K562 (cell line): ENCODE results near the gene MARCHF7. TPM values are rescaled to one million over a fixed set of nuclear protein-coding genes. Genes with fewer than 3 reads are reported as not detected.

ENCODE experiments used
- ATAC-seq: fragments of 200-7000 bp; cut with Tn5 transposase; 3 replicates; pipeline ENCODE4 v1.9.1; 2020; ENCODE audit warnings: moderate library complexity
- BruUV-seq: library from RNA; stranded (reverse); fragments of 400-500 nt; replicated peaks from 2 replicates; lab custom pipeline; 2021; lab: Mats Ljungman, UMichigan
- CTCF ChIA-PET: fragments of 300-600 bp; formaldehyde crosslinking; extraction: SDS; loops from one replicate; lab custom pipeline; 2021; ENCODE audit warnings: low intra/inter-chr PET ratio; lab: Yijun Ruan, JAX
- POLR2A ChIA-PET: fragments of 300-600, 350-650 bp; sonication (Branson Sonifier 250); formaldehyde crosslinking; extraction: SDS; loops from one replicate; lab custom pipeline; 2021; ENCODE audit warnings: antibody characterized with exemption, inconsistent platforms; lab: Yijun Ruan, JAX
- DNase-seq, 4 experiments: peaks; one replicate each; pipeline versions ENCODE4 v3.0.0 to v3.0.0-alpha.2; 2011 to 2018; ENCODE audit warnings: low spot score in 3 of 4, mixed read lengths in 3 of 4; ENCODE audit errors: extremely low read depth in 1 of 4
- FAIRE-seq: peaks from 2 replicates; lab custom pipeline; 2011; peaks lifted over from hg19 to GRCh38; lab: Jason Lieb, UNC
- H2AFZ ChIP-seq: 2 replicates; pipeline ENCODE4 v1.6.0; 2011; ENCODE audit warnings: low read depth, low read length, control low read depth, inconsistent platforms
- H3K27ac ChIP-seq: fragments of 200-600 bp; 3 replicates; pipeline ENCODE4 v1.8.0; 2011; ENCODE audit warnings: low read depth, mild to moderate bottlenecking, control low read depth, inconsistent platforms, low read length, moderate library complexity, mixed read lengths; ENCODE audit errors: extremely low read depth
- H3K27me3 ChIP-seq, 2 experiments: fragments of 300-600 bp in 1 of 2; 2 replicates in 1 of 2; 3 replicates in 1 of 2; pipeline versions ENCODE4 v1.6.0 to v1.8.0; 2011; ENCODE audit warnings: inconsistent platforms in 2 of 2, low read length in 2 of 2, mild to moderate bottlenecking in 1 of 2, mixed read lengths in 1 of 2, moderate library complexity in 1 of 2; ENCODE audit not compliant: control insufficient read depth in 2 of 2, insufficient read depth in 2 of 2
- H3K36me3 ChIP-seq: fragments of 300-600 bp; 3 replicates; pipeline ENCODE4 v1.8.0; 2011; ENCODE audit warnings: mild to moderate bottlenecking, low read length, inconsistent platforms; ENCODE audit not compliant: control insufficient read depth, insufficient read depth
- H3K4me1 ChIP-seq, 2 experiments: fragments of 200-600 bp in 1 of 2; replicated peaks in 1 of 2; 2 replicates in 1 of 2; 3 replicates in 1 of 2; pipeline versions ENCODE4 v1.5.1 to v1.8.0; 2011; ENCODE audit warnings: inconsistent platforms in 2 of 2, low read length in 2 of 2, mild to moderate bottlenecking in 1 of 2, mixed read lengths in 1 of 2, moderate library complexity in 1 of 2; ENCODE audit not compliant: control insufficient read depth in 2 of 2, insufficient read depth in 2 of 2
- H3K4me2 ChIP-seq: 2 replicates; pipeline ENCODE4 v1.6.1; 2011; ENCODE audit warnings: low read length, control low read depth, inconsistent platforms, mixed read lengths; ENCODE audit not compliant: insufficient read depth
- H3K4me3 ChIP-seq: fragments of 200-600 bp; sonication (generic), shearing (Covaris generic); 2 replicates; pipeline ENCODE4 v1.5.1; 2016; ENCODE audit warnings: control low read depth, inconsistent platforms
- H3K79me2 ChIP-seq: fragments of 200-600 bp; 3 replicates; pipeline ENCODE4 v1.8.0; 2011; ENCODE audit warnings: low read length, inconsistent platforms; ENCODE audit not compliant: control insufficient read depth, insufficient read depth
- H3K9ac ChIP-seq, 2 experiments: 2 replicates each; pipeline versions ENCODE4 v1.6.0 to v1.6.1; 2011; ENCODE audit warnings: low read depth in 2 of 2, low read length in 2 of 2, control low read depth in 1 of 2, inconsistent platforms in 1 of 2, mild to moderate bottlenecking in 1 of 2, mixed read lengths in 1 of 2; ENCODE audit not compliant: insufficient read depth in 1 of 2
- H3K9me1 ChIP-seq: one replicate; pipeline ENCODE4 v1.6.0; 2011; ENCODE audit warnings: inconsistent platforms, mild to moderate bottlenecking, low read length, moderate library complexity; ENCODE audit not compliant: control insufficient read depth, insufficient read depth
- H3K9me3 ChIP-seq: replicated peaks from 2 replicates; pipeline ENCODE4 v1.5.1; 2011; ENCODE audit warnings: low read depth, low read length, inconsistent platforms; ENCODE audit not compliant: control insufficient read depth, insufficient read depth
- H4K20me1 ChIP-seq: replicated peaks from 2 replicates; pipeline ENCODE4 v1.6.1; 2011; ENCODE audit warnings: low read length, inconsistent platforms, mixed read lengths; ENCODE audit not compliant: control insufficient read depth, insufficient read depth
- NFE2 ChIP-seq: IDR thresholded peaks from 2 replicates; pipeline ENCODE4 v1.6.1; 2014; ENCODE audit warnings: antibody characterized with exemption, low read depth
- RBM17 ChIP-seq: fragments of 200-400 bp; formaldehyde crosslinking; IDR thresholded peaks from 2 replicates; pipeline ENCODE4 v1.6.1; 2017; ENCODE audit warnings: low read depth, mild to moderate bottlenecking, low read length, borderline replicate concordance
- ZNF668 ChIP-seq: fragments of 250-450 bp; sonication (Bioruptor Pico); IDR thresholded peaks from 2 replicates; pipeline ENCODE4 v1.8.0; 2022; ENCODE audit warnings: mild to moderate bottlenecking, inconsistent platforms
- WGBS: fragments of 100-300 bp; shearing (Covaris generic); methylation state at CpG from one replicate; pipeline ENCODE4 v1.1.6; 2016; ENCODE audit warnings: low coverage, mixed read lengths; ENCODE audit not compliant: insufficient coverage; ENCODE audit errors: missing lambda C conversion rate; 5-methylcytosine and 5-hydroxymethylcytosine counted together
- in situ Hi-C: fragments of 300-500 bp; cut with MboI; formaldehyde crosslinking; loops from 4 replicates; pipeline ENCODE4 v1.15.0; 2018; ENCODE audit warnings: inconsistent platforms, mixed read lengths
- intact Hi-C: fragments of 100-400 bp; cut with micrococcal nuclease; formaldehyde crosslinking; loops from 2 replicates; pipeline ENCODE4 v1.14.2; 2022
- polyA plus RNA-seq, 8 experiments: library from polyadenylated mRNA; depleted of rRNA in 4 of 8; stranded (reverse) in 5 of 8; unstranded in 3 of 8; fragments of >200 nt; fragmentation: Nextera tagmentation in 2 of 8; fragmentation: Illumina TruSeq in 1 of 8; extraction: Ambion mirVana in 2 of 8; extraction: Trizol in 1 of 8; gene quantifications; 2 replicates each; pipeline versions ENCODE4 v1.2.1 to v1.2.3, GENCODE V29; 2011 to 2014; ENCODE audit warnings: inconsistent platforms in 1 of 8, missing spikeins in 1 of 8
- total RNA-seq, 7 experiments: library from RNA; depleted of rRNA in 6 of 7; stranded (reverse); fragments of >200 nt in 6 of 7; fragmentation: Illumina TruSeq in 2 of 7; extraction: Trizol in 2 of 7; gene quantifications; 2 replicates each; pipeline versions ENCODE4 v1.2.1 to v1.2.3, GENCODE V29; 2011 to 2021; ENCODE audit warnings: low replicate concordance in 1 of 7
- TF ChIP-seq, protein P1 (sequence below): fragments of 450-650 bp; formaldehyde crosslinking; IDR thresholded peaks from 2 replicates; pipeline ENCODE4 v1.4.0; 2022; ENCODE audit warnings: missing genetic modification characterization

Gene MARCHF7
- total and polyA plus RNA-seq, 9 of the 15 experiments (the other 6 are each of a cell fraction or from before 2014, with no cell fraction given): 58.2 to 137 (median 86.7) TPM

DNA sequence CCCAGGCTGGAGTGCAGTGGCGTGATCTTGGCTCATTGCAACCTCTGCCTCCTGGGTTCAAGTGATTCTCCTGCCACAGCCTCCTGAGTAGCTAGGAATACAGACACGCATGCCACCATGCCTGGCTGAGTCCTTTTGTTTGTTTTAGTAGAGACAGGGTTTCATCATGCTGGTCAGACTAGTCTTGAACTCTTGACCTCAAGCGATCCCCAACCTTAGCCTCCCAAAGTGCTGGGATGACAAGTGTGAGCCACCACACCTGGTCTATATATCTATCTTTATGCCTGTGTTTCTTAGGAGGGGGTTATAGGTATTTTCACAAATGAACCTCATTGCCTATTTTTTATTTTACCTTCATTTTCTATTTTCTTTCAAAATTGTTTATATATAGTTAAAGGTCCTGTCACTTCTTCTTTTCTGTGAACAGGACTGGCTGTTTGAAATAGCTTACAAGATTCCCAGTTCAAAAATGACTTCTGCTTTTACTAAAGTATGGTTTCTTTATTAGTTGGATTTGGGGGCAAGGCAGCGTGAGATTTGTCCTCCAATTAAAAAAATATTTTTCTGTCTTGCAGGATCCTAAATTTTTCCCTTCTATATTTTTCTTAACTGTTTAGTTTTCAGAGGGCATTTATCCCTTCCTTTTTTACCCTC is 16.4 kb upstream of the MARCHF7 start:
- Histone ChIP-seq H3K4me3 (no peak overlapping the region), H3K27ac (no peak overlapping the region), H3K9ac (no peak overlapping the region), H3K9me3 (no peaks in the 10 kb centered on the region), H3K4me2 (no peak overlapping the region), H3K9me1 (no peaks in the 10 kb centered on the region), H4K20me1 (no peaks in the 10 kb centered on the region), H3K79me2 (no peaks in the 10 kb centered on the region), H3K27me3 (no peaks in the 10 kb centered on the region), H2AFZ (no peak overlapping the region), H3K4me1 (no peaks in the 10 kb centered on the region), H3K36me3 (no peaks in the 10 kb centered on the region)
- FAIRE-seq (no peak), ATAC-seq (no peak), DNase-seq (no peak)
- no peak for TF ChIP-seq NFE2
- ChIA-PET CTCF (no interaction called here), POLR2A (interaction anchor here (1.2 kb wide), 1 partner anchor 12 kb away, joined by 3 read pairs; no protein-coding TSS in a partner anchor)
- WGBS: 95% methylated on average over 4 of the region's 4 CpGs
- no TSS peak for BruUV-seq
- in situ Hi-C loops (no loop called here), intact Hi-C loops (no loop called here)

DNA sequence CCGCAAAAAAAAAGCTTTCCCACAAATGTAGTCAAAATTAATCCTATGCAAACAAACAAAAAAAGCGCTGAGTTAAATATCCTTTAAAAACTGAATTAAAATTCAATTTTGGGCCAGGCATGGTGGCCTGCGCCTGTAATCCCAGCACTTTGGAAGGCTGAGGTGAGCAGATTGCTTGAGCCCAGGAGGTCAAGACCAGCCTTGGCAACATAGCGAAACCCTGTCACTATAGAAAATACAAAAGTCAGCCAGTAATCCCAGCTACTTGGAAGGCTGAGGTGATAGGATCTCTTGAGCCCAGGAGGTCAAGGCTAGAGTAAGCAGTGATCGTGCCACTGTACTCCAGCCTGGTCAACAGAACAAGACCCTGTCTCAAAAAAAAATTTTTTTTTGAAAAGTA is 8.8 kb upstream of the MARCHF7 start:
- ChIA-PET POLR2A (interaction anchor here (0.7 to 2.1 kb wide), 5 partner anchors 9 to 1125 kb away, joined by 3 to 10 read pairs (median 3); partner anchors contain the start of gene MARCHF7), CTCF (no interaction called here)
- Histone ChIP-seq H3K27ac (no peak overlapping the region), H3K9me3 (no peaks in the 10 kb centered on the region), H4K20me1 (no peaks in the 10 kb centered on the region), H3K9ac (no peak overlapping the region), H3K4me2 (no peak overlapping the region), H3K9me1 (no peaks in the 10 kb centered on the region), H3K4me1 (no peaks in the 10 kb centered on the region; a peak in 1 of 5 replicates), H3K36me3 (no peaks in the 10 kb centered on the region), H3K27me3 (no peaks in the 10 kb centered on the region), H2AFZ (no peak overlapping the region), H3K4me3 (no peak overlapping the region), H3K79me2 (no peaks in the 10 kb centered on the region)
- FAIRE-seq (no peak), ATAC-seq (no peak; the same call in 2 of the 3 replicates), DNase-seq (no peak)
- in situ Hi-C loops: no loop called here
- WGBS: 78% methylated on average over 5 of the region's 5 CpGs
- no peak for TF ChIP-seq ZNF668 (CRISPR knock-in tag)
- TF ChIP-seq, protein P1, sequence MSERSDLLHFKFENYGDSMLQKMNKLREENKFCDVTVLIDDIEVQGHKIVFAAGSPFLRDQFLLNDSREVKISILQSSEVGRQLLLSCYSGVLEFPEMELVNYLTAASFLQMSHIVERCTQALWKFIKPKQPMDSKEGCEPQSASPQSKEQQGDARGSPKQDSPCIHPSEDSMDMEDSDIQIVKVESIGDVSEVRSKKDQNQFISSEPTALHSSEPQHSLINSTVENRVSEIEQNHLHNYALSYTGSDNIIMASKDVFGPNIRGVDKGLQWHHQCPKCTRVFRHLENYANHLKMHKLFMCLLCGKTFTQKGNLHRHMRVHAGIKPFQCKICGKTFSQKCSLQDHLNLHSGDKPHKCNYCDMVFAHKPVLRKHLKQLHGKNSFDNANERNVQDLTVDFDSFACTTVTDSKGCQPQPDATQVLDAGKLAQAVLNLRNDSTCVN (CRISPR knock-in tag): no peak
- no peak for TF ChIP-seq RBM17
- BruUV-seq: no TSS peak
- intact Hi-C loops: no loop called here
